NCI-H82 treated with DMSO at 0.1 percent for 48 hours (cell line): ENCODE measurements around the gene MID1IP1.

Source experiments
- DNase-seq: peaks from one replicate; lab custom pipeline; 2025; ENCODE audit not compliant: unreplicated experiment; lab: John Stamatoyannopoulos, UW

The MID1IP1 gene, protein sequence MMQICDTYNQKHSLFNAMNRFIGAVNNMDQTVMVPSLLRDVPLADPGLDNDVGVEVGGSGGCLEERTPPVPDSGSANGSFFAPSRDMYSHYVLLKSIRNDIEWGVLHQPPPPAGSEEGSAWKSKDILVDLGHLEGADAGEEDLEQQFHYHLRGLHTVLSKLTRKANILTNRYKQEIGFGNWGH

DNA sequence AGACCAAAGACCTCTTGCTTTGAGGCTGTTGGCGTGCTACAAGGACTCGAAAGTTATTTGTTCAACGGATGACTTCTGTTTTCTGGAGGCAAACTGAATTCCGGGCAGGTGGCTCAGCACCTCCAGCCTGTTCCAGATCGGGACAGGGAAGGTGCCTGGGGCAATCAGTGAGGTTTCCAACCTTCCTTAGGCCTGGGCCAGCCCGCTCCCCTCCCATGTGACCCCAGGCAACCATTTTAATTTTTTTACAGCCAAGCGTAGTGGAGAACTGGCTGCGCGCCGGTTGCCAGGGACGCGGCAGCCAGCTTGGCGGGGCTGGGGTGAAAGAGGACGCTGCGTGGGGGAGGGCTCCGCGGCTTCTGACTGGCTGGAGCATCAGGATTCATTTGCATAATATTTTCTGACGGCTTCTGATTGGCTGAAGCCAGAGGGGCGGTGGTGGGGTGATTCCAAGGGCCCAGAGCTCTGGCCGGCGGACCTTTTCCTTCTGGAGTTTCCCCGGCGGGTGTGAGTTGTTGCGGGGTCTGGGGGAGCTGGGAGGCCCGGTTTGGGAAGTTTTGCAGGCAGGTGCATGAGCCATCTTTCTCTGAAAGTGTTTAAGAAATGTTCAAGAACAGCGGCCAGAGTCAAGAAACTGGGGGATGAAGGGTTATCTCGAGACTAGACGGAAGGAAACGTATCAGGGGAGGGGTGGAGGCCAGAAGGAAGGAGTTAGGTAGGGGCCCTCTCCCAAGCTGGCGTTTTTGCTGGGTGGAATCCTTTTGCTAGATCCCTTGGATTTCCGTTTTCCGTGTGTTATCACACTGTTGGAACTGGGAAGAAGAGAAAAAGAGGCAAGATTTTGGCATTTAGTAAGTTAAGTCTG is at the start of gene MID1IP1:
Gene MID1IP1, plus strand, starts transcription at position 479 of the 865 bp plus-strand sequence. CDS start 3,488 bp downstream, outside the sequence.
- peak; percentile 91 for DNase-seq

DNA sequence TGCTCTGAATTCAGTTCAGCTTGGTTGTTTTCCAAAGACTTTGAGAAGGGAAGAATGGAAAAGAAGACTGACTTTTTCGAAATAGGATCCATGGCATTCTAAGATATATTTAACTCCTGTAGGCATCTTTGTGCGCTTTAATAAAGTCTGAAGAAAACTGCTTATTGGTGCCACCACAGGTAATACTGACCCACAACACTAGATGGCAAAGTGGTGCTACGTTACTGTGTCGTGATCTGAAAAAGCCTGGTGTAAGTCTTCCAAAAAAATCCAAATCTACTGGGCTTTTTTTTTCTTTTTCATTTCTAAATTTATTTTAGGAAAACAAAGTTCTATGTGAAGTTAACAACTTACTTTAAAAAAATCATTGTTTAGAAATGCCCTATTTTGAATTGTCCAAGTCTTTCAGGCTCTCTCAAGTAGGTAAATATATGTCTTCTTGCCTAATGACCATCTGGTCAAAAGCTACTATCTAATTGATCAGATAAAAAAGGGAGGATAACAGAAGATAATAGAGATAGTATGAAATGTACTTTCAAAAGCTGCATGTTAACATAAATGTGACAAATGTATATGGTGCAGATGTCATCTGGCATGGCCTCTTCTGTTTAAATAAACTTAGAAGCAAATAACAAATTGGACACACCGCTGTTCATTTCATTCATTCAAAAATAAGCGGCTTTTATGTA is 47.0 kb upstream of the MID1IP1 start:
- DNase-seq, result peak; percentile 31

DNA sequence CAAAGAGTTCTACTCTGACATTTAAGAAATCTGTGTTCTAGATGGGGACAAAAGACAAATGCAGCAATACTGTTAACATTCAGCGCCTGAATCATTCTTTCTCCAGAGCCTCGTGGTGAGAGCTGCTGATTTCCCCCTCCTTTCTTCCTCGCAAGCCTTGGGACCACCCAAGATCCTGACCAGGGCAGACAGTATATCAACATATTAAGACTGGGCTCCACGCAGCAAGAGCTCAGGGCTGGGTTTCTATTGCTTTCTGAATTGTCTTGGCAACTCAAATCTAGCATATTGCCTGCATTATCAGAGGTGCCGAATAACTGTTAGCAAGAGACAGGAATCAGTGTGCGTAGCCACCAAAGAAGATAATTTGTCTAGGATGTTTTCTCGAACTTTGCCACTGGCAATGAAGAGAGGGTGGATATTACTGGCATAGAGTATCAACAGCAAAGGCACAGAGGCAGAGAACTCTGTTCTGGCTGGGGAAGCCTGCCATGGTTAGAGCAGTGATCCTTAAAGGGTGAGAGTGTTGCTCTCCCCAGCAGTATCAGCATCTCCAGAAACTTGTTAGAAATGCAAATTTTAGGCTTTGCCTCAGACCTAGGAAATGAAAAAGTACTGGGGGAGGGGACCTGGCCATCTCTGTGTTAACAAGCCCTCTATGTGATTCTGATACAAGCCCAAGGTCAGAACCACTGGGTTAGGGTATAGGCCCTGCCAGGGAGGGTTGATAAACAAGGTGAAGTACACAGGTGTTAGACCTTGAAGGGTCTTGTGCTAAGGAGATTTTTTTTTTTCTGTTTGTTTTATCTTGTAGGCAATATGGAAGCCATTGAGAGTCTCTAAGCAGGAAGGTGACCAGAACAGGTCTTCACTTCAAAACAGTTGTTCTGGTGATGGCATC is 46.2 kb upstream of the MID1IP1 start:
- DNase-seq, result no peak

DNA sequence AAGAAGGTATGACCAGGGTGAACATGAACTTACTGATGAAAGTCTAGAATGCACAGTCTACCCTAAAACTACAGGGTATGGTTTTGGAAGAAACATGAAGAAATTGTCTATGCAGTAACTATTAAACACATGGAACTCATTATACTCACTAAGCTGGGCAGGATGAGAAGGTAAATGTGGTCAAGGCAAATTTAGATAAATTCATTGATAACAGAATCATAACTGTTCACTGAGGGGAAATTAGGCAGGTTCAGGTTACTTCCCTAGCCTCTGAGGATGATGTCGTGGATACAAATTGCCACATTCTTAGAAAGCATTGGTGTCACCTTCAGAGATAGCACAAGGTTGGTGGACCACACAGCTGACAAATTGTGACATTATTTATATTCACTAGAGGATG is 40.4 kb upstream of the MID1IP1 start:
- no peak for DNase-seq

GRCh38 chrX:38768079-38768478 is 33.2 kb upstream of the MID1IP1 start:
- DNase-seq, result peak; percentile 25

DNA sequence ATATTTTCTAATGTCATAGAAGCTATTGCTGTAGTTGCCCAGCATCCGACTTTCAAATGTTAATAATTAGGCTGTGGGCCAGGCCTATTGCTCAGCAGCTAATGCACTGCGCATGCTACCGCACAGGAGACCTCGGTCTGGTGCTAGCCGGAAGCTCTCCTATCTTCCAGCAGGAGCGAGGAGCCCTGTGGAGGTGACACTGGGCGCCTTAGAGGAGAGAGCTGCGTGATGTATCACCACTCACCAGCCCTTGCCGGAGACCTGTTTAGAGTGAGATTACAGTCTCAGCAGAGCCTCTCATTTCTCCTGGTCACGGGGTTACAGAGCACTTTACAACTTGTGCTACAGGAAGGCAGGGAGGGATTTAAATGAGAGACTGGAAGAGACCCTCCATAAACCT is 31.1 kb upstream of the MID1IP1 start:
- no peak for DNase-seq

DNA sequence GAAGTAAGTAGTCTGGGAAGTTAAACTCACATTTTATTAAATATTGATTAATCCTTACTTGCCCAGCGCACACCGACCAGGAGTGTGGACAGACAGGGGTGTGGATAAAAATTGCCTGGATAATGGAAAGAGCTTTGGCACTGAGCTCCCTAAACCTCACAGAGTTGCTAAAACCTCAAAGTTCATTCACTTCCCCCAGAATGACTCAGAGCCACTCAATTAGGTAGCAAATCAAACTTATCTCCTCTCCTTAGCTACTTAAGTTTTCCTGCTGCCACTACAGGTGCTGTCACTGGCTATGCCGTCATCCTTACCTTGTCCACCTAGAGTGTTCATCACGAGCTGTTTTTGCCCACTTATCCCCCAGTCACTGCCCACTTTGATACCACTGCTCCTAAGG is 27.0 kb upstream of the MID1IP1 start:
- DNase-seq, result no peak

DNA sequence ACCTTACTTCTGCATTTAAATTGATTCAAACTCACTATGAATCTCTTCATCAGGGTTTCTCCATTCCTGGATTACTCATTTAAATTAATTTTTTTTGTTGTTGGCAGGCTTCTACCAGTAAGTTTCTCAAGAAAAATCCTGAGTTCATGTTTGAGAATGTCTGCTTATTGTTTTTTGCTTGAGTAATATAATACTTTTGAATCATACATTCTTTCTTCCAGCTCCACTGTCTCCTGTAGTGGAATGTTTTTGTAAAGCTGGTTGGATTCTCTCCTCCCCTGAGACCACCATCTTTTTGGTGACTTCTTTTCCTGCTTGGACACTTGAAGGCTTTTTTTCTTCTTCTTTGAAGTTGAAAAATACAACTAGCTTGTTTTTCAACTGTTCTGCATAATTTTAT is 4.3 kb upstream of the MID1IP1 start:
- DNase-seq, result no peak

GRCh38 chrX:38798956-38799355 is 2.3 kb upstream of the MID1IP1 start:
- no peak for DNase-seq

GRCh38 chrX:38799995-38800580 is 1.2 kb upstream of the MID1IP1 start:
- no peak for DNase-seq

GRCh38 chrX:38803243-38803587 is 2.0 kb downstream of the MID1IP1 start:
- no peak for DNase-seq

DNA sequence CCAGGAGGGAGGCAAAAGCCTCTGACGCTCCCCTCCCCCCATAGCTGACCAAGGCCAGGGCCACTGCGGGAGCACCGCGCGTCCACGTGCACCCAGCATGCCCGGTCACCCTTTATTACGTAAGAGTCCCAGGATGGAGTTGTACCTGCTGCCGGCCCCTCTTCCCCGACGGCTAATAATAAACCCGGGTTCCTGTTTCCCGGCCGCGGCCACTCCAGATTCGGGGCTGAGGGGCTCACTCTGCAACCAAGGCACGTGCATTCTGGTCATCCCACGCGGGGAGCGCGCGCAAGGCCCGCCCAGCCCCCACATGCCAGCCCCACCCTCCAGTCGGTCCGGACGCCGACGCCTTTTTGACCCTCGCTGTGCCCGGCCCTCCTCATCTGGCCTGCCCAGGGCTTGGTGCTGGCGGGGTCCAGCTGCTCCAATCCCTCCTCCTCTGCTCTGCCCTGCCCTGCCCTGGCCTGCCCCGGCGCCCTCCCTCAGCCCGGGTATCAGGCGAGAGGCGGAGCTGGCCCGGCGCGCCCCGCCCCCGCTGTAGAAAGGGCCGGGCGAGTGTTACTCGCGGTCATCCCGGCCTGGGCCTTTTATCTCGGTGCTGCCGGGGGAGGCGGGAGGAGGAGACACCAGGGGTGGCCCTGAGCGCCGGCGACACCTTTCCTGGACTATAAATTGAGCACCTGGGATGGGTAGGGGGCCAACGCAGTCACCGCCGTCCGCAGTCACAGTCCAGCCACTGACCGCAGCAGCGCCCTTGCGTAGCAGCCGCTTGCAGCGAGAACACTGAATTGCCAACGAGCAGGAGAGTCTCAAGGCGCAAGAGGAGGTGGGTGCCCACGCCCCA is 2.6 kb downstream of the MID1IP1 start:
- peak; percentile 76 for DNase-seq

DNA sequence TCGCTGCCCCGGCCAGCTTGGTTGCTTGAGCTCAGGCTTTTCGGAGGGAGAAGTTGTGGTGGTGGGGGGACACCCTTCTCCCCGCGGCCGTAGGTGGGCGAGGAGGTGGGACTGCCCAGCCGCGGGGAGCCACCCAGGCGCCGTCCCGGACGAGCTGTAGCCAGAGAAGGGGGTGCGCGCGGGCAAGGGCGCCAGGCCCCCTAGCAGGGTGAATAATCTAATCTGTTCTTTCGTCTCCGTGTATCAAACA is 3.1 kb downstream of the MID1IP1 start:
- no peak for DNase-seq

- DNase-seq, result no peak
Measured at GRCh38 chrX:38804682-38805431, 3.6 kb downstream of the MID1IP1 start.

DNA sequence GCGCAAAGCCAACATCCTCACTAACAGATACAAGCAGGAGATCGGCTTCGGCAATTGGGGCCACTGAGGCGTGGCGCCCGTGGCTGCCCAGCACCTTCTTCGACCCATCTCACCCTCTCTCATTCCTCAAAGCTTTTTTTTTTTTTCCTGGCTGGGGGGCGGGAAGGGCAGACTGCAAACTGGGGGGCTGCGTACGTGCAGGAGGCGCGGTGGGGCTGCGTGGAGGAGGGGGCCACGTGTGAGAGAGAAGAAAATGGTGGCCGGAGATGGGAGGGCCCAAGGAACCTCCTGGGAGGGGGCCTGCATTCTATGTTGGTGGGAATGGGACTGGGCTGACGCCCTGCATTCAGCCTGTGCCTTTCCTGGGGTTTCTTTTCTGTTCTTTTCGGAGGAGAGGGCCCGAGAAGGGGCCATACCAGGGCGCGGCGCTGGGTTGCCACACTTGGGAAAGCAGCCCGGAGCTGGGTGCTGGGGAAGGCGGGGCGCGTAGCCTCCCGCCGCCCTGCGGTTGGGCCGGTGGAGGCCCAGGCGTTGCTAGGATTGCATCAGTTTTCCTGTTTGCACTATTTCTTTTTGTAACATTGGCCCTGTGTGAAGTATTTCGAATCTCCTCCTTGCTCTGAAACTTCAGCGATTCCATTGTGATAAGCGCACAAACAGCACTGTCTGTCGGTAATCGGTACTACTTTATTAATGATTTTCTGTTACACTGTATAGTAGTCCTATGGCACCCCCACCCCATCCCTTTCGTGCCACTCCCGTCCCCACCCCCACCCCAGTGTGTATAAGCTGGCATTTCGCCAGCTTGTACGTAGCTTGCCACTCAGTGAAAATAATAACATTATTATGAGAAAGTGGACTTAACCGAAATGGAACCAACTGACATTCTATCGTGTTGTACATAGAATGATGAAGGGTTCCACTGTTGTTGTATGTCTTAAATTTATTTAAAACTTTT is 4.5 kb downstream of the MID1IP1 start:
- DNase-seq, result no peak

GRCh38 chrX:38806875-38807621 is 5.8 kb downstream of the MID1IP1 start:
- no peak for DNase-seq

- DNase-seq, result no peak
Measured at GRCh38 chrX:38807873-38808272, 6.6 kb downstream of the MID1IP1 start.
